ENCODE data around the gene REEP1.
"Not testable (repeated sequence)": the region's sequence is repeated elsewhere in the genome, so short reads cannot be mapped to it uniquely, and the experiment has no call there.

Gene REEP1

GRCh38 chr2:86280191-86280667, 57.2 kb downstream of the REEP1 start:
- no peak for DNase-seq

- no peak for DNase-seq
These were observed 61.5 kb downstream of the REEP1 start for GRCh38 chr2:86275962-86276361.

- no peak for DNase-seq
These were observed 62.0 kb downstream of the REEP1 start for GRCh38 chr2:86275384-86275799.

- DNase-seq = peak; percentile 30
These were observed 62.5 kb downstream of the REEP1 start for GRCh38 chr2:86274918-86275275.

- no peak for DNase-seq
These were observed 63.0 kb downstream of the REEP1 start for GRCh38 chr2:86274265-86274917.

GRCh38 chr2:86272111-86272510, 65.3 kb downstream of the REEP1 start:
- no peak for DNase-seq

GRCh38 chr2:86271248-86271647, 66.2 kb downstream of the REEP1 start:
- DNase-seq = no peak

- DNase-seq = no peak
These were observed 73.5 kb downstream of the REEP1 start for GRCh38 chr2:86263956-86264355.

GRCh38 chr2:86260978-86261377, 76.4 kb downstream of the REEP1 start:
- no peak for DNase-seq

- no peak for DNase-seq
These were observed 79.3 kb downstream of the REEP1 start for GRCh38 chr2:86258106-86258505.

GRCh38 chr2:86256982-86257381, 80.4 kb downstream of the REEP1 start:
- no peak for DNase-seq

- DNase-seq = no peak
These were observed 81.1 kb downstream of the REEP1 start for GRCh38 chr2:86256300-86256699.

- peak; percentile 74 for DNase-seq
These were observed 82.6 kb downstream of the REEP1 start for GRCh38 chr2:86254576-86255538.

GRCh38 chr2:86253424-86253823, 84.0 kb downstream of the REEP1 start:
- DNase-seq = no peak

GRCh38 chr2:86251840-86252266, 85.6 kb downstream of the REEP1 start:
- peak; percentile 63 for DNase-seq

GRCh38 chr2:86249579-86250391, 87.6 kb downstream of the REEP1 start:
- DNase-seq = peak; percentile 39

GRCh38 chr2:86249176-86249575, 88.2 kb downstream of the REEP1 start:
- DNase-seq = no peak

- DNase-seq = not testable (repeated sequence)
These were observed 92.2 kb downstream of the REEP1 start for GRCh38 chr2:86245222-86245621.

- DNase-seq = not testable (repeated sequence)
These were observed 92.6 kb downstream of the REEP1 start for GRCh38 chr2:86244781-86245180.

- no peak for DNase-seq
These were observed 93.3 kb downstream of the REEP1 start for GRCh38 chr2:86243950-86244733.

GRCh38 chr2:86243272-86243671, 94.2 kb downstream of the REEP1 start:
- DNase-seq = no peak

GRCh38 chr2:86241611-86242010, 95.8 kb downstream of the REEP1 start:
- no peak for DNase-seq
